Hepatocyte (in vitro differentiated cells): ENCODE measurements around the gene TADA1. TPM values are rescaled to one million over a fixed set of nuclear protein-coding genes. Genes with fewer than 3 reads are reported as not detected.

ENCODE experiments used
- DNase-seq: peaks from one replicate; pipeline ENCODE4 v3.0.0-alpha.2; 2016; ENCODE audit warnings: low spot score
- H2AFZ ChIP-seq: fragments of 200-600 bp; sonication (generic); 2 replicates; pipeline ENCODE4 v1.6.0; 2016; ENCODE audit warnings: antibody characterized with exemption, mild to moderate bottlenecking
- H3K27ac ChIP-seq: fragments of 200-600 bp; sonication (generic); 2 replicates; pipeline ENCODE4 v1.5.1; 2016; ENCODE audit warnings: mild to moderate bottlenecking
- H3K27me3 ChIP-seq: fragments of 200-600 bp; sonication (generic); 2 replicates; pipeline ENCODE4 v1.6.1; 2016
- H3K36me3 ChIP-seq: fragments of 200-600 bp; sonication (generic); replicated peaks from 2 replicates; pipeline ENCODE4 v1.5.1; 2016; ENCODE audit warnings: low read depth; ENCODE audit not compliant: insufficient read depth
- H3K4me1 ChIP-seq: fragments of 200-600 bp; sonication (generic); 2 replicates; pipeline ENCODE4 v1.5.1; 2016; ENCODE audit warnings: mild to moderate bottlenecking, moderate library complexity; ENCODE audit not compliant: insufficient read depth
- H3K4me2 ChIP-seq: fragments of 200-600 bp; sonication (generic); 2 replicates; pipeline ENCODE4 v1.6.0; 2016
- H3K4me3 ChIP-seq: fragments of 200-600 bp; sonication (generic); 2 replicates; pipeline ENCODE4 v1.5.1; 2016; ENCODE audit warnings: mild to moderate bottlenecking
- H3K79me2 ChIP-seq: fragments of 200-600 bp; sonication (generic); 2 replicates; pipeline ENCODE4 v1.6.0; 2017; ENCODE audit warnings: mild to moderate bottlenecking
- H3K9me2 ChIP-seq: fragments of 200-600 bp; sonication (generic); replicated peaks from 2 replicates; pipeline ENCODE4 v1.6.0; 2017; ENCODE audit warnings: mild to moderate bottlenecking; ENCODE audit not compliant: insufficient read depth
- H3K9me3 ChIP-seq: fragments of 200-600 bp; sonication (generic); 2 replicates; pipeline ENCODE4 v1.5.1; 2016; ENCODE audit warnings: low read depth, mild to moderate bottlenecking
- H4K20me1 ChIP-seq: fragments of 200-600 bp; sonication (generic); 2 replicates; pipeline ENCODE4 v1.6.0; 2016; ENCODE audit warnings: mild to moderate bottlenecking; ENCODE audit not compliant: insufficient read depth, poor library complexity, severe bottlenecking
- EZH2 ChIP-seq: fragments of 200-600 bp; sonication (generic); IDR thresholded peaks from 2 replicates; pipeline ENCODE4 v1.6.1; 2016; ENCODE audit warnings: antibody characterized with exemption, mild to moderate bottlenecking, borderline replicate concordance
- EZH2phosphoT487 ChIP-seq: fragments of 200-600 bp; sonication (generic); IDR thresholded peaks from one replicate; pipeline ENCODE4 v1.6.1; 2018; ENCODE audit warnings: antibody characterized with exemption, mild to moderate bottlenecking, low read depth, moderate library complexity; ENCODE audit not compliant: unreplicated experiment, severe bottlenecking
- WGBS: methylation state at CpG from one replicate; pipeline ENCODE4 v1.1.6; 2016; ENCODE audit warnings: low lambda C conversion rate; ENCODE audit errors: missing lambda C conversion rate; 5-methylcytosine and 5-hydroxymethylcytosine counted together
- polyA plus RNA-seq: library from polyadenylated mRNA; unstranded; fragments of >200 nt; fragmentation: Nextera tagmentation; extraction: Ambion mirVana; gene quantifications from 2 replicates; pipeline ENCODE4 v1.2.1, GENCODE V29; 2016
- total RNA-seq: library from RNA; depleted of rRNA; stranded (reverse); fragments of >200 nt; gene quantifications from 2 replicates; pipeline ENCODE4 v1.2.3, GENCODE V29; 2014
- TF ChIP-seq, protein P1 (sequence below): fragments of 200-600 bp; sonication (generic); IDR thresholded peaks from 2 replicates; pipeline ENCODE4 v1.5.1; 2016; ENCODE audit warnings: antibody characterized with exemption, mild to moderate bottlenecking; ENCODE audit not compliant: poor library complexity

Gene TADA1
- total and polyA plus RNA-seq, 2 experiments from 2014 or later: 13.4 to 21.4 TPM

DNA sequence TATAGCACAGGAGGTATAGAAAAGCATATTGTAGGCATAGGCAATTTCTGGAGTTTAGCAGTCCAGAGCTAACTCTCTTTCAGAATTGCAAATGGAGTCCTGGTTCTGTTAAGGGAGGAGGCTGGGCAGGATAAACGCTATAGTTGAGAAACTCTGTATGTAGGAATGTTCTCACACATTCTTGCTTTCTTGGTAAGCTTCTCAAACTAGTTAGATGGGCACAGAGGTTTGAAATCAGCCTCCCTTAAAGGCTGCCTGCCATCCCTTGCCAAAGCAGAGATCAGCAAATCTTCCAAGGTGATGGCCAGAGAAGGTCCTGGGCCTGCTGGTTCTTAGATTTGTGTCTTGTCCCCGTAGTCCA, 42.9 kb upstream of the TADA1 start:
- no peak for DNase-seq
- WGBS: 63% methylated on average over 2 of the region's 2 CpGs
- Histone ChIP-seq H3K79me2 (no peaks in the 10 kb centered on the region), H3K9me3 (no peaks in the 10 kb centered on the region), H3K4me1 (no peaks in the 10 kb centered on the region), H3K4me3 (no peak overlapping the region), H3K4me2 (no peak overlapping the region), H3K9me2 (no peaks in the 10 kb centered on the region), H2AFZ (no peak overlapping the region), H3K27me3 (peaks cover 65% of the 10 kb centered on the region), H3K27ac (no peak overlapping the region), H4K20me1 (no peaks in the 10 kb centered on the region), H3K36me3 (no peaks in the 10 kb centered on the region)
- TF ChIP-seq, protein P1, sequence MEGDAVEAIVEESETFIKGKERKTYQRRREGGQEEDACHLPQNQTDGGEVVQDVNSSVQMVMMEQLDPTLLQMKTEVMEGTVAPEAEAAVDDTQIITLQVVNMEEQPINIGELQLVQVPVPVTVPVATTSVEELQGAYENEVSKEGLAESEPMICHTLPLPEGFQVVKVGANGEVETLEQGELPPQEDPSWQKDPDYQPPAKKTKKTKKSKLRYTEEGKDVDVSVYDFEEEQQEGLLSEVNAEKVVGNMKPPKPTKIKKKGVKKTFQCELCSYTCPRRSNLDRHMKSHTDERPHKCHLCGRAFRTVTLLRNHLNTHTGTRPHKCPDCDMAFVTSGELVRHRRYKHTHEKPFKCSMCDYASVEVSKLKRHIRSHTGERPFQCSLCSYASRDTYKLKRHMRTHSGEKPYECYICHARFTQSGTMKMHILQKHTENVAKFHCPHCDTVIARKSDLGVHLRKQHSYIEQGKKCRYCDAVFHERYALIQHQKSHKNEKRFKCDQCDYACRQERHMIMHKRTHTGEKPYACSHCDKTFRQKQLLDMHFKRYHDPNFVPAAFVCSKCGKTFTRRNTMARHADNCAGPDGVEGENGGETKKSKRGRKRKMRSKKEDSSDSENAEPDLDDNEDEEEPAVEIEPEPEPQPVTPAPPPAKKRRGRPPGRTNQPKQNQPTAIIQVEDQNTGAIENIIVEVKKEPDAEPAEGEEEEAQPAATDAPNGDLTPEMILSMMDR: no peak
- TF ChIP-seq EZH2phosphoT487 (no peak), EZH2 (no peak)

DNA sequence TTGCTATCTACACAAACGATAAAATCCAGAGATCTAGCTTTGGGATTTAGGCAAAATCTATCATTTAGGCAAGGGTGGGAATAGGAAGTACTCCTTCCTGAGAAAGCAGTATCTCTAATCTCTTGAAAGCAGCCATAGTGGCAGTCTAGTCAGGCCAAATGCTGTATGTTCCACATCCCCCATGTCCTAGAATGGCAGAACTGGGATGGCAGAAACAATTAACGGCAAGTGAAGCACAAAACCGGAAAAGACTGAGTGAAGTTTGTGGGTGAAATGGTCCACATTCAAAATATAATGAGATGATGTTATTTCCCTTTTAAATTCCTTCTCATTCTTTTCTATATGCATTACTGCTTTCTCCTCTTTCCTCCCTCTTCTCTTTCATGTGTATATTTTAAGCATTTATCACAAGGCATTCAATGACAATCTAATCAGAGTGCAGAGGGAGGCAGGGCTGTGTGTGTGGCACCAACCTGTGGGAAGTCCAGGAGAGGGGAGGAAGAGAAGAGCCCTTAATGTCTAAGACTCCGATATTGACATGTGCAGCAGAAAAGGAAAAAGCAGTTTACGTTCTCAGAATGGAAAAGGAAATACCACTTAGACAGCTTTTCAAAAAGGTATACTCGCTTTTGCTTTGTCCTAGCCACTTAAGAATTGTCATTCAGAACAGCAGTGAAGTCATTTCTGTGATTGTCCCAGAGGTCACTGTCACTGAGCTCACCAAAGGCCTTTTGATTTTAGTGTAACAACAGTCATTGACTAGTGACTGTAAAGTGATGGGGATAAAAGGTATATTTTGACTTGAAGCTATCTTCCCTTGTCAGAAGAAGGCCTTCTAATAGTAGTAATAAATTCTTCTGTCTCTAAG, 42.3 kb upstream of the TADA1 start:
- no peaks in the 10 kb centered on the region for H3K9me2 ChIP-seq
- H3K4me2 ChIP-seq: no peak overlapping the region
- H3K79me2 ChIP-seq: no peaks in the 10 kb centered on the region
- TF ChIP-seq, protein P1: no peak
- TF ChIP-seq EZH2: no peak
- no peak for TF ChIP-seq EZH2phosphoT487
- no peaks in the 10 kb centered on the region for H4K20me1 ChIP-seq
- H2AFZ ChIP-seq: no peak overlapping the region
- 92% methylated on average over 6 of the region's 6 CpGs for WGBS
- no peaks in the 10 kb centered on the region for H3K36me3 ChIP-seq
- no peaks in the 10 kb centered on the region for H3K9me3 ChIP-seq
- no peaks in the 10 kb centered on the region for H3K4me1 ChIP-seq
- DNase-seq: no peak
- peaks cover 65% of the 10 kb centered on the region for H3K27me3 ChIP-seq
- H3K4me3 ChIP-seq: no peak overlapping the region
- no peak overlapping the region for H3K27ac ChIP-seq

DNA sequence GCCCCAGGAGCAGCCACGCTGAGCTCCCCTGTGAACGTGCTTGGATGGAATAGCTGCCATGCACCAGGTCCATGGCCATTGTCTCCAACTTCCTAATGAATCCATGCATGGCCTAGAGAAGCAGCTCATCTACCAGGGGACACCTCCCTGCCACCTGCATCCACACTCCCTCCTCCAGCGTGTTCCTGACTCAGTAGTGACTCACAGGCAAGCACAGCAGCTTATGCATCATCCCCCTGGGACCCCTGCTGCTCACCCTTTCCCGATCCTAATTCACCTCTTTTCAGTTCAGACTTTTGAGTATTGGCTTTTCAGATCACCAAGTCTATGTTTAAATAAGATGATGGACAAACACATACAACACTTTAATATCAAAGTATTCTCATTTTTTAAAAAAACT, 39.9 kb upstream of the TADA1 start:
- DNase-seq: no peak
- Histone ChIP-seq H3K9me2 (no peaks in the 10 kb centered on the region), H3K27ac (no peak overlapping the region), H3K36me3 (no peaks in the 10 kb centered on the region), H3K9me3 (no peaks in the 10 kb centered on the region), H3K4me2 (no peak overlapping the region), H3K4me3 (no peak overlapping the region), H3K4me1 (no peaks in the 10 kb centered on the region), H4K20me1 (no peaks in the 10 kb centered on the region), H3K79me2 (no peaks in the 10 kb centered on the region), H2AFZ (no peak overlapping the region), H3K27me3 (peaks cover 43% of the 10 kb centered on the region)
- no peak for TF ChIP-seq EZH2
- TF ChIP-seq, protein P1: no peak
- TF ChIP-seq EZH2phosphoT487: no peak
- 82% methylated on average over 4 of the region's 4 CpGs for WGBS
